HEK293 (cell line): ENCODE results near the gene FOXI2.

Experiments used
- TF ChIP-seq, protein P1 (sequence below): fragments of 450-650 bp; formaldehyde crosslinking; IDR thresholded peaks from 2 replicates; pipeline ENCODE4 v1.5.1; 2016; ENCODE audit warnings: missing biosample characterization, missing genetic modification characterization, low read depth
- TF ChIP-seq, protein P2 (sequence below): fragments of 450-650 bp; formaldehyde crosslinking; IDR thresholded peaks from 2 replicates; pipeline ENCODE4 v1.5.1; 2016; ENCODE audit warnings: missing biosample characterization, missing genetic modification characterization

DNA sequence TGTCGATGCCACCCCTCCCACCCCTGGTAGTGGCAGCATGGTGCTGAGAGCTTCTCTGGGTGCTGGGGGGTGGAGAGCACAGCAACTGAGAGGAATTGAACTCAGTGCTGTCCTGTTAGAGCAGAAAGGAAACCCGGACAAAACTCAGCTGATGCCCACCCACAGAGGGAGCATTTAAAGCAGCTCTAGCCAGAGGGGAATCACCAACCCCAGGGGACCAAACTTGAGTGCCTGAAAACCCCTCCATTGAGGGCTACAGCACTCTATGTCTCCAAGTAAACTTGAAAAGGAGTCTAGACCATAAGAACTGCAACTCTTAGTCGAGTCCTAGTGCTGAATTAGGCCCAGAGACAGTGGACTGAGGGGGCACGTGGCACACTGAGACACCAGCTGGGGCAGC lies 16.8 kb upstream of the FOXI2 start:
- TF ChIP-seq, protein P1, sequence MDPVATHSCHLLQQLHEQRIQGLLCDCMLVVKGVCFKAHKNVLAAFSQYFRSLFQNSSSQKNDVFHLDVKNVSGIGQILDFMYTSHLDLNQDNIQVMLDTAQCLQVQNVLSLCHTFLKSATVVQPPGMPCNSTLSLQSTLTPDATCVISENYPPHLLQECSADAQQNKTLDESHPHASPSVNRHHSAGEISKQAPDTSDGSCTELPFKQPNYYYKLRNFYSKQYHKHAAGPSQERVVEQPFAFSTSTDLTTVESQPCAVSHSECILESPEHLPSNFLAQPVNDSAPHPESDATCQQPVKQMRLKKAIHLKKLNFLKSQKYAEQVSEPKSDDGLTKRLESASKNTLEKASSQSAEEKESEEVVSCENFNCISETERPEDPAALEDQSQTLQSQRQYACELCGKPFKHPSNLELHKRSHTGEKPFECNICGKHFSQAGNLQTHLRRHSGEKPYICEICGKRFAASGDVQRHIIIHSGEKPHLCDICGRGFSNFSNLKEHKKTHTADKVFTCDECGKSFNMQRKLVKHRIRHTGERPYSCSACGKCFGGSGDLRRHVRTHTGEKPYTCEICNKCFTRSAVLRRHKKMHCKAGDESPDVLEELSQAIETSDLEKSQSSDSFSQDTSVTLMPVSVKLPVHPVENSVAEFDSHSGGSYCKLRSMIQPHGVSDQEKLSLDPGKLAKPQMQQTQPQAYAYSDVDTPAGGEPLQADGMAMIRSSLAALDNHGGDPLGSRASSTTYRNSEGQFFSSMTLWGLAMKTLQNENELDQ (tag by site-specific recombination): no peak
- TF ChIP-seq, protein P2, sequence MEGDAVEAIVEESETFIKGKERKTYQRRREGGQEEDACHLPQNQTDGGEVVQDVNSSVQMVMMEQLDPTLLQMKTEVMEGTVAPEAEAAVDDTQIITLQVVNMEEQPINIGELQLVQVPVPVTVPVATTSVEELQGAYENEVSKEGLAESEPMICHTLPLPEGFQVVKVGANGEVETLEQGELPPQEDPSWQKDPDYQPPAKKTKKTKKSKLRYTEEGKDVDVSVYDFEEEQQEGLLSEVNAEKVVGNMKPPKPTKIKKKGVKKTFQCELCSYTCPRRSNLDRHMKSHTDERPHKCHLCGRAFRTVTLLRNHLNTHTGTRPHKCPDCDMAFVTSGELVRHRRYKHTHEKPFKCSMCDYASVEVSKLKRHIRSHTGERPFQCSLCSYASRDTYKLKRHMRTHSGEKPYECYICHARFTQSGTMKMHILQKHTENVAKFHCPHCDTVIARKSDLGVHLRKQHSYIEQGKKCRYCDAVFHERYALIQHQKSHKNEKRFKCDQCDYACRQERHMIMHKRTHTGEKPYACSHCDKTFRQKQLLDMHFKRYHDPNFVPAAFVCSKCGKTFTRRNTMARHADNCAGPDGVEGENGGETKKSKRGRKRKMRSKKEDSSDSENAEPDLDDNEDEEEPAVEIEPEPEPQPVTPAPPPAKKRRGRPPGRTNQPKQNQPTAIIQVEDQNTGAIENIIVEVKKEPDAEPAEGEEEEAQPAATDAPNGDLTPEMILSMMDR (tag by site-specific recombination): no peak
